Right atrium auricular region (tissue), 2 donors: Measurements from ENCODE around the gene CHRDL2. TPM values are rescaled to one million over a fixed set of nuclear protein-coding genes. Genes with fewer than 3 reads are reported as not detected.
"Not testable (repeated sequence)": the region's sequence is repeated elsewhere in the genome, so short reads cannot be mapped to it uniquely, and the experiment has no call there.

Experiments
- DNase-seq: peaks from one replicate; pipeline ENCODE4 v3.0.0-alpha.2; 2019; ENCODE audit warnings: low spot score
- H3K27ac ChIP-seq, 2 donors: fragments of 200-600 bp; sonication (generic); 1 replicate in 1 of 2; 2 replicates in 1 of 2; pipeline ENCODE4 v1.5.1; 2016 to 2019
- H3K27me3 ChIP-seq, 2 donors: fragments of 200-600 bp; sonication (generic); one replicate each; pipeline versions ENCODE4 v1.5.1 to v1.6.0; 2017 to 2019
- H3K36me3 ChIP-seq: fragments of 200-600 bp; sonication (generic); one replicate; pipeline ENCODE4 v1.5.1; 2016
- H3K4me1 ChIP-seq, 2 donors: fragments of 200-600 bp; sonication (generic); one replicate each; pipeline versions ENCODE4 v1.5.1 to v1.6.0; 2017 to 2019
- H3K4me3 ChIP-seq, 2 donors: fragments of 200-600 bp; sonication (generic); 1 replicate in 1 of 2; 2 replicates in 1 of 2; pipeline ENCODE4 v1.5.1; 2017 to 2019; ENCODE audit warnings: mild to moderate bottlenecking in 1 of 2, moderate library complexity in 1 of 2
- H3K9me3 ChIP-seq, 2 donors: fragments of 200-600 bp; sonication (generic); one replicate each; pipeline ENCODE4 v1.5.1; 2019
- total RNA-seq, 2 donors: library from RNA; depleted of rRNA; stranded (reverse); fragments of >200 nt; gene quantifications; one replicate each; pipeline ENCODE4 v1.1.0, GENCODE V29; 2016
- TF ChIP-seq, protein P1 (sequence below), 2 donors: fragments of 200-600 bp; sonication (generic); IDR thresholded peaks; one replicate each; pipeline ENCODE4 v1.5.1; 2019; ENCODE audit warnings: antibody characterized with exemption in 2 of 2

Gene CHRDL2
- total RNA-seq, 2 donors from 2014 or later = 2.0 to 4.2 TPM

DNA sequence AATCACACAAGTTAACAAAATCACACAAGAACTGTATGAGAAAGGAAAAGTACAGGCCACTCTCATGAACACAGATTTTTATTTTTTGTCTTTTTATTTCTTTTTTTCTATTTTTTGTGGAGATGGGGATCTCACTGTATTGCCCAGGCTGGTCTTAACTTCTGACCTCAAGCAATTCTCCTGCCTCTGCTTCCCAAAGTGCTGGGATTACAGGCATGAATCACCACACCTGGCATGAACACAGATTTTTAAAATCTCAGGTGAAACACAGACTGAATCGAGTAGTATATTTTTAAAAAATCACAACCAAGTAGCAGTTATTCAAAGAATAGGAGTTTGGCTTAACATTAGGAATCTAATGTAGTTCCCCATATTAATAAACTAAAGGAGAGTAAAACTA lies 35.7 kb upstream of the CHRDL2 start:
- Histone ChIP-seq H3K9me3 (no peaks in the 10 kb centered on the region), H3K36me3 (no peaks in the 10 kb centered on the region), H3K27me3 (no peaks in the 10 kb centered on the region), H3K4me1 (peaks cover 0 to 5% of the 10 kb centered on the region in 2 donors), H3K4me3 (no peak overlapping the region), H3K27ac (no peak overlapping the region)
- no peak for DNase-seq
- TF ChIP-seq, protein P1, sequence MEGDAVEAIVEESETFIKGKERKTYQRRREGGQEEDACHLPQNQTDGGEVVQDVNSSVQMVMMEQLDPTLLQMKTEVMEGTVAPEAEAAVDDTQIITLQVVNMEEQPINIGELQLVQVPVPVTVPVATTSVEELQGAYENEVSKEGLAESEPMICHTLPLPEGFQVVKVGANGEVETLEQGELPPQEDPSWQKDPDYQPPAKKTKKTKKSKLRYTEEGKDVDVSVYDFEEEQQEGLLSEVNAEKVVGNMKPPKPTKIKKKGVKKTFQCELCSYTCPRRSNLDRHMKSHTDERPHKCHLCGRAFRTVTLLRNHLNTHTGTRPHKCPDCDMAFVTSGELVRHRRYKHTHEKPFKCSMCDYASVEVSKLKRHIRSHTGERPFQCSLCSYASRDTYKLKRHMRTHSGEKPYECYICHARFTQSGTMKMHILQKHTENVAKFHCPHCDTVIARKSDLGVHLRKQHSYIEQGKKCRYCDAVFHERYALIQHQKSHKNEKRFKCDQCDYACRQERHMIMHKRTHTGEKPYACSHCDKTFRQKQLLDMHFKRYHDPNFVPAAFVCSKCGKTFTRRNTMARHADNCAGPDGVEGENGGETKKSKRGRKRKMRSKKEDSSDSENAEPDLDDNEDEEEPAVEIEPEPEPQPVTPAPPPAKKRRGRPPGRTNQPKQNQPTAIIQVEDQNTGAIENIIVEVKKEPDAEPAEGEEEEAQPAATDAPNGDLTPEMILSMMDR (IDR thresholded peaks at IDR 0.05) = no peak

DNA sequence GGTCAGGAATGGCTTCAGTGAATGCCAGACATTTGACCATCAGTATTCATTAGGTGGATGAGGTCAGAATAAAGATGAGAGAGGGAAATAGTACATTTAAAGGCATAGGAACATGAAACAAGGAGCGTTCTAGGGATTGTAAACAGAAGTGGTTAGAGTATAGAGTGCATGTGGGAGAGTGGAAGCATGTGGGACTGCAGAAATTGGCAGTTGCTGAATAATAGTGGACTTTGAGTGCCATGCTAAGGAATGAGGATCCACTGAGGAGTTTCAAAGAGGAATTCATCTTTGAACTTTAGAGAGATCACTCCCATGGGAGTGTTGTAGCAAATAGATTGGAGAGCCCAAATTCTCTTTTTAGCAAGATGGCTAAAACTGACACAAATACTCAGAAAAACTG lies 25.3 kb upstream of the CHRDL2 start:
- TF ChIP-seq, protein P1 (IDR thresholded peaks at IDR 0.05) = no peak
- H3K9me3 ChIP-seq = no peaks in the 10 kb centered on the region
- H3K36me3 ChIP-seq = no peaks in the 10 kb centered on the region
- DNase-seq = no peak
- H3K27ac ChIP-seq = no peak overlapping the region
- no peaks in the 10 kb centered on the region for H3K27me3 ChIP-seq
- peaks cover 0 to 18% of the 10 kb centered on the region in 2 donors for H3K4me1 ChIP-seq
- no peak overlapping the region for H3K4me3 ChIP-seq

DNA sequence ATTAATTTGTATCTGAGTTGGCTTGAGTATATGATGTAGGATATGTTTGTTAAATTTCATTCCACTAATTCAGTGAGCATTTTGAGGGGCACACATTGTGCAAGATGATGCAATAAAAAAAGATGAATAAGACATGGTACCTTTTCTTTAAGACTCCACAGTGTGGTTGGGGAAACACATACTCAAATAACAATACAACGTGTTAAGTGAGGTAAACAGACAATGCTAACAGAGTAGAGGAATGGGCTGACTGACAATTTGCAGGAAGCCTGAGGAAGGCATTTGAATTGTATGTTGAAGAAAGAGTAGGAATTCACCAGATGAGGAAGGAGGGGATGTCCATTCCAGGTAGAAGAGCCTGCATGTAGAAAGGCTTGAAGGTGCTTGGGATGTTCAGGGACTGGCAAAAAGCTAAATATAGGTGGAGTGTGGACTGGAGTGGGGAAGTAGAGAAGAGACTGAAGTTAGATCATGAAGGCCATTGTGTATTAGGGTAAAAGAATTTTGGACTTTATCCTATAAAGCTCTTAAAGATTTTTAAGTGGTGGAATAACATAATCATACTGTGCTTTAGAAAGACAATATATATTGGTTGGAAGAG lies 24.3 kb upstream of the CHRDL2 start:
- Histone ChIP-seq H3K9me3 (no peaks in the 10 kb centered on the region), H3K27ac (no peak overlapping the region), H3K36me3 (no peaks in the 10 kb centered on the region), H3K27me3 (no peaks in the 10 kb centered on the region), H3K4me3 (no peak overlapping the region), H3K4me1 (peaks cover 0 to 25% of the 10 kb centered on the region in 2 donors)
- TF ChIP-seq, protein P1 (IDR thresholded peaks at IDR 0.05) = no peak
- DNase-seq = no peak

DNA sequence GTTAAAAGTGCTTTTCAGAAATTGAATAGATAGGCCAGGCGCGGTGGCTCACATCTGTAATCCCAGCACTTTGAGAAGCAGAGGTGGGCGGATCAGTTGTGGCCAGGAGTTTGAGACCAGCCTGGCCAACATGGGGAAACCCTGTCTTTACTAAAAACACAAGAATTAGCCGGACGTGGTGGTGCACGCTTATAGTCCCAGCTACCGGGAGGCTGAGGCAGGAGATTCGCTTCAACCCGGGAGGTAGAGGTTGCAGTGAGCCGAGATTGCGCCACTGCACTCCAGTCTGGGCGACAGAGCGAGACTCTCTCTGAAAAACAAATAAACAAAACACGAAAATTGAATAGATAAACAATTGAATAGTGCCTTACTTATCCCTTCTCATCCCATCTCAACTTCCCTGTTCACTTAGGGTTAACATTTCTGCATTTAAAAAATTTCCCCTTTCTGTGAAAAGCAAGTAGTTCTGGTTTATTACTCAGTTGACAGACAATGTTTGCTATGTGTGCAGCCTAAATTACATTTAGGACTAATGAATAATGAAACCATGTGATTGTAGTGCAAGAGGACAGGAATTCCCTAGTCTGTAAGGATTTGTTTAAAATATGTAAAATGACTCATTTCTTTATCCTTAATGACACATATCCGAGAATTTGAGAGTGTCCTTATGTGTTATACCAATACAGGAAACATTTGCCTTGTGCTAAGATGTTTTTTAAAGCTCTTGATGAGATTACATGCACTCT lies 23.5 kb upstream of the CHRDL2 start:
- TF ChIP-seq, protein P1 (IDR thresholded peaks at IDR 0.05) = no peak
- Histone ChIP-seq H3K27ac (no peak overlapping the region), H3K9me3 (no peaks in the 10 kb centered on the region), H3K36me3 (no peaks in the 10 kb centered on the region), H3K4me3 (no peak overlapping the region), H3K4me1 (peaks cover 0 to 32% of the 10 kb centered on the region in 2 donors), H3K27me3 (no peaks in the 10 kb centered on the region)
- DNase-seq = no peak

DNA sequence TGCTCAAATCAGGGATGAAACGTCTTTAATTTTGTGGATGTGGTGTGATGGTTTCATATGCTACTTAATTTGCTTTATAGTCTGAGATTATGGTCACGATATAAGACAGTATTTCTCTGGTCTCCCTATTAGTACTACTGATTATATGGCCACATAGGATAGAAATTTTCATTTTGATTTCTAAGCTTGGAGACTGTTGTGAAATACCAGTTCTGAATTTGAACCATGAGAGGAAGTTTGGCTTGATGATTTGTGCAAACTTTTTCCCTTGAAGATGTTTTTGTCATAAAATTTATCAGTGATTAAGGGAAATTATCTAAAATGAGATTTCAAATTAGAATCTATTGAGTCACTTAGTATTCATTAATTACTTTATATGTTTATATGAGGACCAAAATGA lies 20.1 kb upstream of the CHRDL2 start:
- no peak for DNase-seq
- H3K9me3 ChIP-seq = no peaks in the 10 kb centered on the region
- peaks cover 0 to 43% of the 10 kb centered on the region in 2 donors for H3K4me1 ChIP-seq
- H3K36me3 ChIP-seq = no peaks in the 10 kb centered on the region
- TF ChIP-seq, protein P1 (IDR thresholded peaks at IDR 0.05) = no peak
- no peak overlapping the region for H3K4me3 ChIP-seq
- H3K27me3 ChIP-seq = no peaks in the 10 kb centered on the region
- H3K27ac ChIP-seq = no peak overlapping the region

DNA sequence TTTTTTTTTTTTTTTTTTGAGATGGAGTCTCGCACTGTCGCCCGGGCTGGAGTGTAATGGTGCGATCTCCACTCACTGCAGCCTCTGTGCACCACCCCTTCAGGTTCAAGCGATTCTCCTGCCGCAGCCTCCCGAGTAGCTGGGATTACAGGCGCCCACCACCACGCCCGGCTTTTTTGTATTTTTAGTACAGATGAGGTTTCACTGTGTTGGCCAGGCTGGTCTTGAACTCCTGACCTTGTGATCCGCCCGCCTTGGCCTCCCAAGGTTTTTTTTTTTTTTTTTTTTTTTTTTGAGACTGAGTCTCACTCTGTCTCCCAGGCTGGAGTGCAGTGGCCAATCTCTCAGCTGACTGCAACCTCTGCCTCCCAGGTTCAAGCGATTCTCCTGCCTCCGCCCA lies 19.4 kb upstream of the CHRDL2 start:
- H3K9me3 ChIP-seq, DNase-seq, H3K36me3 ChIP-seq, H3K27ac ChIP-seq, H3K27me3 ChIP-seq, H3K4me3 ChIP-seq: not testable (repeated sequence)
- H3K4me1 ChIP-seq = peaks cover 0 to 41% of the 10 kb centered on the region in 2 donors
